ENCODE measurements around the gene C1orf232. TPM values are rescaled to one million over a fixed set of nuclear protein-coding genes. Genes with fewer than 3 reads are reported as not detected.

The C1orf232 gene
- total RNA-seq, 4 donors from 2014 or later, result not detected

DNA sequence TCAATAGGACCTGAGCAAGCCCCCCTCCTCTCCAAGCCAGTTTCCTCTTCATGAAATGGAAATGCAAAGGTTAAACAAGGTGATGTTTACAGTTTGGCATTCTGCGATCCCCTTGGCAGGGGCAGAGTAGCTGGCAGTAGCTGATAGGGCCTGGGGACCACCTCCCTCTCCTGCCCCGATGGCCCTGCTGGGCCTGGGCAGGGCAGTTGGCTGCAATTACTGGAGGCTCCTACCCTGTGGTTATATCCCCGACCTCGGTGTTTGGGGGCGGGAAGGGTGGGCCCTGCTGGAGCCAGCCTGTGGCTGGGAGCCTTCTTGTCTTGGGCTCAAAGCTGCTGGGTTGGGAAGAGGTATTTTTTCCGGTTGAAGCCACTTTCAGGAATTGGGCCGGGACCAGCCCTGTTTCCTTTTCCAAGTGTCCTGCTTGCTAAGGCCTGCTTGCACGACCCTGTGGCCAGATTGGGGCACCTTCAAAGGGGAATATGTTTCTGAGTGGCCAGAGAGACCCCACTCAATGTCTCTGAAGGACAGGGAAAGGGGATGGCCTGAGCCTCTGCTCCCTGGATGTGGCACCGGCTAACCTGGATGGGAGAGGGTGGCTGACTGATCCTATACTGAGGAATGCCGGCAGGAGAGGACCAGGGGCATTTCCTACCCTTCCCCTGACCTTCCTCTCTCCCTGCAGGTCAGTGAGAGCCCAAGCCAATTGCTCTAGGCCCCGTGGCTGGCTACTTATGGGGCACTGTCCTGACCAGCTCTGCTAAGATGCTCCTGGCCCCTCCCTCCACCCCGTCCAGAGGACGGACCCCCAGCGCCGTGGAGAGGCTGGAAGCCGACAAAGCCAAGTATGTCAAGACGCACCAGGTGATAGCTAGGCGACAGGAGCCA is 8.0 kb downstream of the C1orf232 start:
- no peaks in the 10 kb centered on the region for H3K9me3 ChIP-seq
- peak overlapping the region in 1 of 2 donors; percentile 63 for H3K27ac ChIP-seq
- intact Hi-C loops (cut with DNase I; ENCODE audit: low total_unique reads), result loop anchor here (5.0 kb wide), 1 partner anchor 123 kb away; no protein-coding TSS in a partner anchor
- DNase-seq, result no peak
- peak overlapping the region; percentile 34 to 40 for H3K4me3 ChIP-seq
- peaks cover 0 to 7% of the 10 kb centered on the region in 2 donors for H3K4me1 ChIP-seq
- no peaks in the 10 kb centered on the region for H3K36me3 ChIP-seq
- TF ChIP-seq POLR2A (IDR thresholded peaks at IDR 0.05), result no peak
- no peak for TF ChIP-seq CTCF (IDR thresholded peaks at IDR 0.05)
- H3K27me3 ChIP-seq, result no peaks in the 10 kb centered on the region

- no peaks in the 10 kb centered on the region for H3K27me3 ChIP-seq
- peaks cover 0 to 7% of the 10 kb centered on the region in 2 donors for H3K4me1 ChIP-seq
- H3K9me3 ChIP-seq, result no peaks in the 10 kb centered on the region
- peak overlapping the region; percentile 4 to 34 for H3K4me3 ChIP-seq
- H3K36me3 ChIP-seq, result no peaks in the 10 kb centered on the region
- H3K27ac ChIP-seq, result peak overlapping the region in 1 of 2 donors; percentile 63
- DNase-seq, result no peak
- intact Hi-C loops (cut with DNase I; ENCODE audit: low total_unique reads), result loop anchor here (5.0 kb wide), 1 partner anchor 122 kb away; no protein-coding TSS in a partner anchor
- no peak for TF ChIP-seq CTCF (IDR thresholded peaks at IDR 0.05)
- no peak for TF ChIP-seq POLR2A (IDR thresholded peaks at IDR 0.05)
Measured at GRCh38 chr1:26159743-26160039, 9.1 kb downstream of the C1orf232 start.

DNA sequence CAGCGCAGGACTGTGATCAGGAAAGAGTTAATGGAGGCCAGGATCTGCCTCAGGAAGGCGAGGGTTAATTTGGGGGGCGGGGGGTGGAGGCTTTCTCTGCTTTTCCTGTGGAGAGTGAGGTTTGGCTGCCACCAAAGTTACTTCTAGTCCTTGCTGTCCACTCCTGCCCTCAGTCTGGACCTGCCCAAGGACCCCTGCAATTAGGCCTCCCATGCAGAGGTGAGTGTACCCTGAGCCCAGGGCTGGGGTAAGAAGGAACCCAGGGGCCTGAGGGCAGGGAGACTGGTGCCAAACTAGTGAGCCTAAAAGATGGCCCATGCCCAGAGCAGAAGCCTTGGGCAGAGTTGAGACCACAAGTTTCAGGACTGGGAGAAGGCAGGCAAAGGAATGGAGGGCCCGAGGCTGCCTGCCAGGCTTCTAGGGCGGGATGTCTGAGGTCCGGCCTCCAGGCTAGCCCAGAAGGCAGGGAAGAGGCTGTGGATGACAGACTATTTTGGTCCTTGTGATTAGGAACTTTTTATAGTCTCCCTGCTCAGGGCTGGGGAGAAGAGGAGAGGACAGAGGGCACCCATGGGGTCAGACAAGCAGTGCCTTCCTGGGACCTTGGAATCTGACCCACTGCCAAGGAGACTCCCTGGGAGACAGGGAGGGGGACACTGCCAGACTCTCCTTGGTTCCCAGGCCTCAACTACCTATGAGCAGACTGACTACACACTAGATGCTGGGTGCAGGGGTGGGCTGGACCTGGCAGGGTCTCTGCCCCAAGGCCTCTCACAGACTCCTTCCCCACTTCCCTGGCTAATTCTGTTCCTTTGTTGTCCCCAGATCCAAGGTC is 9.6 kb downstream of the C1orf232 start, which contains the start of gene FAM110D:
TSS of gene FAM110D (plus strand) at position 172 of the 835 bp plus-strand sequence. CDS start 2,213 bp downstream, outside the sequence.
- intact Hi-C loops (cut with DNase I; ENCODE audit: low total_unique reads), result no loop called here
- Histone ChIP-seq H3K27me3 (no peaks in the 10 kb centered on the region), H3K4me3 (peak within 1 kb of the TSS; percentile 12 to 34), H3K9me3 (no peaks in the 10 kb centered on the region), H3K27ac (peak within 1 kb of the TSS; percentile 39 to 63), H3K36me3 (no peaks in the 10 kb centered on the region), H3K4me1 (peaks cover 0 to 3% of the 10 kb centered on the region in 2 donors)
- peak in 1 of 2 donors; percentile 56 for DNase-seq
- TF ChIP-seq CTCF (IDR thresholded peaks at IDR 0.05) (no peak), POLR2A (IDR thresholded peaks at IDR 0.05) (peak; percentile 15 to 19)

DNA sequence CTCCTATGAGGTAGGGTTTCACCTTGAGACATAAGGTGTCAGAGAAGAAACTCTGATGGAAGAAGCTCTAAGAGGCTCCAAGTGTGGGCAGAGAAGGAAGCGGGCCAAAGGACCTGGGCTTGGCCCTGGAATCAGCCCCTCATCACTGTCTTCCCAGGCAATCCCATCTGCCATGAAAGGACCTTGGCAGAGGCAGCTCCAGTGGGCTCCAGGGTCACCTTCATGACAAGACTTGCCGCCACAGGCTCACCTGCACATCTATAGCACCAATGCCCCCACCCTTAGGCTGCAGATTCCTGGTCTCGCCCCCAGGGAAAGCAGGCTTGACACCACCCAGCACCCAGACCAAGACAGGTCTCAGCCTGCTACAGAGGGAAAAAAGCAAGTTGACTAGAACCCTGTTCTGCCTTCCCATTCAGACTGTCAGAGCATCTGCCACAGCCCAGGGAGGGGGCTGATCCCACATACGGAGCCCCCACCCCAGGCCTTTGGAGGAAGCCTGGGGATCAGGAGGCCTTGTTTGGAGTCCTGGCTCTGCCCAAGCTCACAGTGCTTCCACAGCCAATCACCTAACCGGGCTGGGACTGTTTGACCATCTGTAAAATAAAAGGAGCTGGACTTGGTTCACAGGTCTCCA is 10.4 kb downstream of the C1orf232 start:
- intact Hi-C loops (cut with DNase I; ENCODE audit: low total_unique reads), result no loop called here
- Histone ChIP-seq H3K36me3 (no peaks in the 10 kb centered on the region), H3K27ac (peak overlapping the region; percentile 39 to 63), H3K27me3 (no peaks in the 10 kb centered on the region), H3K9me3 (no peaks in the 10 kb centered on the region), H3K4me1 (no peaks in the 10 kb centered on the region), H3K4me3 (no peak overlapping the region)
- TF ChIP-seq CTCF (IDR thresholded peaks at IDR 0.05) (no peak), POLR2A (IDR thresholded peaks at IDR 0.05) (no peak)
- no peak for DNase-seq

Measured in uterus (tissue), 4 donors.